Measurements from ENCODE around the gene CYP3A4.
"Not testable (repeated sequence)": the region's sequence is repeated elsewhere in the genome, so short reads cannot be mapped to it uniquely, and the experiment has no call there.

CYP3A4 gene

DNA sequence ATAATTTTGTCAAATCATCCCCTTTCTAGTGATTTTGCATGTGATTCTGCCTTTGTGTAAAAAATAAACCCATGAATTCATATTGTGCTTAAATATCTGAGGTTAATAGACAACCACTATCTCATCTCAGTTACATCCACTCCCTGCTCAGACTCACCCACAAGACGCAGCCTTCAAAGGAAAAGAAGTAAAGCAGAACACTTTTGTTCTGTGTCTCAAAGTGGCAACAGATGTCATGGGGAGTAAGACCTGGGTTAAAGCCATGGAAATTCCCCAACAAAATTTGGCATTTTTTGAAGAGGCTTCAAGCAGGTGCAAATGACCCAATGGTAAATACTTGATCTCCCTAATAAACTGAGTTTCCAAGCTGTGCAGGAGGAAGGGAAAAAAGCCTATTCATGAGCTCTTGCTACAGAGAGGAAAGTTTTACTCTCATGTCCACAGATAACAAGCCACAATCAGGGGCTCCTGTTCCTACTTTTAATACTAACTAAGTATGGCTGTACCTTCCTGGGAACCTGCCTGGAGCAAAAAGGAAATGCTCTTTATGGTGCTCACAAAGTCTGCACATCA, 53.7 kb downstream of the CYP3A4 start:
- DNase-seq (ENCODE audit: low read depth in 2 of 3, low spot score in 1 of 3), result no peak

DNA sequence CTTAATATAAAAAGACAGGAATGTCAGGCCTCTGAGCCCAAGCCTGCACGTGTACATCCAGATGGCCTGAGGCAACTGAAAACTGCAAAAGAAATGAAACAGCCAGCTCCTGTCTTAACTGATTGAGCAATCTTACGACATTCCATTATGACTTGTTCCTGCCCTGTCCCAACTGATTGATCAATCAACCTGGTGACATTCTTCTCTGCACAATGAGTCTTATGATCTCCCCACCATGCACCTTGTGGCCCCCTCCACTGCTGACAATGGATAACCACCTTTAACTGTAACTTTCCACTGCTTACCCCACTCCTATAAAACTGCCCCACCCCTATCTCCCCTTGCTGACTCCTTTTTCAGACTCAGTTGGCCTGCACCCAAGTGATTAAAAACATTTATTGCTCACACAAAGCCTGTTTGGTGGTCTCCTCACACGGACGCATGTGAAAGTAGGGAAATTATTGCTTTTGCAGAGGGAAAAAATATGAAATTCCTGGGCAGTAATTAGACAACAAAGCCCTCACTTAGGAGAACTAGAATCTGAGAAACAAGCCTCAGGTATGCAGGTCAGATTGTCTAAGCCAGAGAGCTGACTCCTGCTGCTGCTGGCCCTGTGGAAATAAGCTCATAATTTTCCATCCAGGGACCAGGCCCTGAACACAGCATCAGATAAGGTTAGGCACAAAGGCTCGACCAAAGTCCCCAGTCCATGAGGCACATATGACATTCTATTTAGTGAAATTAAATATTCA, 54.3 kb downstream of the CYP3A4 start:
- no peak for DNase-seq (ENCODE audit: low read depth in 2 of 3, low spot score in 1 of 3)

DNA sequence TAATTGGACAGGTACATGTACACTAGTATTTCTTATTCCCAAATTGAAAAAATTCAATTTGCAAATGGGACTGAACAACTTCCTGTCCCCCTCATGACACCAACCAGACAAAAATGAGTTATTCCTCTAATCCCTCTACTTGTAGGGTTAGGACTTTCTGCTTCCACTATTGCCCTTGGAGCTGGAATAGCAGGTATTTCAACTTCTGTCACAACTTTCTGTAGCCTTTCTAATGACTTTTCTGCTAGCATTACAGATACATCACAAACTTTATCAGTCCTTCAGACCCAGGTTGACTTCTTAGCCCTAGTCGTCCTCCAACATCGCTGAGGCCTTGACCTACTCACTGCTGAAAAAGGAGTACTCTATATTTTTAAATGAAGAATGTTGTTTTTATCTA, 55.4 kb downstream of the CYP3A4 start:
- DNase-seq (ENCODE audit: low read depth in 2 of 3, low spot score in 1 of 3), result no peak

DNA sequence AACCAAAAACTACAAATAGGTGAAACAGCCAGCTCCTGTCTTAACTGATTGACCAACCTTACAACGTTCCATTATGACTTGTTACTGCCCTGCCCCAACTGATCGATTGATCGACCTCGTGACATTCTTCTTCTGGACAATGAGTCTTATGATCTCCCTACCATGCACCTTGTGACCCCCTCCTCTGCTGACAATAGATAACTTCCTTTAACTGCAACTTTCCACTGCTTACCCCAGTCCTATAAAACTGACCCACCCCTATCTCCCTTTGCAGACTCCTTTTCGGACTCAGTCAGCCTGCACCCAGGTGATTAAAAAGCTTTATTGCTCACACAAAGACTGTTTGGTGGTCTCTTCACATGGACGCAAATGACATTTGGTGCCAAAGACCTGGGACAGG, 60.8 kb downstream of the CYP3A4 start:
- not testable (repeated sequence) for DNase-seq (ENCODE audit: low read depth in 2 of 3, low spot score in 1 of 3)

DNA sequence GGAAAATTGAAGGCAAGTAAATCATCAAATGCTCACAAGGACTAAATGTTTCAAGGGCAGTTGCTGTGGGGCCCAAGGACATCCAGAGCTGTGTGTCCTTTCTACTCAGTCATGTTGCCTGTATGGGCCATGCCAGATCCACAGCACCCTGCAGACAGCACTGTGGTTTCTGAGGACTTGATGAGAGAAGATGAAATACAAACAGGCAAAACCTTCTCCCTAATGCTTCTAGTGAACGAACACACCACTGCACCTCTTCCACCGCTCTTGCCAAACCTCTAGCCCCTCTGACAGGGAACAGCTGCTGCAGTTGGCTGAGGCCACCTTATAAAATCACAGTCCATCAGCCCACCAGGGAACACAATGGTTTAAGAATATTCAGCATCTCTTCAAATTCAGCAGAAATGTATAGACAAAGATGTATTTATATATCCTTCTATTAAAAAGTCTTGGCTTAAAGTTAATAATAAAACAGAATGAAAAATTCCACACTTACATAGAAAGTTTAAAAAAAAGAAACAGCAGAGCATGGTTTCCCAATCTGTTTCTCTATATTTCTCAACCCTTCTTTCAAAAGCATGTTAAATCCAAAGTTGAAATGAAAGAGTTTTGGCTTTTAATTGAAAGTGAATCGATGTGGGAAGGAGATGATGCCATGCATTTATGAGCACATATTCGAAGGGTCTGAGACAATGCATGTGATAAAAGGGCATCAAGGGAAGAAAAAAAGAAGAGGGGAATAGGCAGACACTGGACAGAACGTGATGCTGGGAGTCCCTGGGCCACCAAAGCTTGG, 63.0 kb downstream of the CYP3A4 start:
- DNase-seq (ENCODE audit: low read depth in 2 of 3, low spot score in 1 of 3), result no peak

DNA sequence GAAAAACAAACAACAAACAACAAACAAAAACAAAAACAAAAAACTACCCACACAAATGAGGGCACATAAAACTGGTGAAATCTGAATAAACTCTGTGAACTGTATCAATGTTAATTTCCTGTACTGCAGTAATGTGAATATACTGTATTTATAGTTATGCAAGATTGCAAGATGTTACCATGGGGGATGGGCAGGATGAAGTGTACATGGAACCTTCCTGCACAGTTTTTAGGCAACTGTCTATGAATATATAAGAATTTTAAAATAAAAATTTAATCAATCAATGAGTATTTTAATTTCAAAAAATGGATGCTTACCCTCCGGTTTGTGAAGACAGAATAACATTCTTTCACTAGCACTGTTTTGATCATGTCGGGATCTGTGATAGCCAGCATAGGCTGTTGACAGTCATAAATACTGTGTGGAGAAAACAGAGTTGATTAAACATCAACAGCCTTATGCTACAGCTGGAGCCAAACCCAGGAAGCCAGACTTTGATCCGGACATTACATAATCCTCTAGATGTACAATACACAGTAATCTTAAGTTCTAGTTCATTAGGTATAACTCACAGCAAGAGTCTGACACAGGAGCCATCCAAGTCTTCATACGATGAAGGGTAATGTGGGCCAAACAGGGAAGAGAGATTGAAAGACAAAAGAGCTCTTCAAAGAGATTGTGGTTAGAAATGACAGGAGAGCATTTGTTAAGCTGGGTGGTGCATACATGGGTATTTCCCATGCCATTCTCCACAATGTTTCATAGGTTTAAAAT, 63.8 kb downstream of the CYP3A4 start:
- no peak for DNase-seq (ENCODE audit: low read depth in 2 of 3, low spot score in 1 of 3)

DNA sequence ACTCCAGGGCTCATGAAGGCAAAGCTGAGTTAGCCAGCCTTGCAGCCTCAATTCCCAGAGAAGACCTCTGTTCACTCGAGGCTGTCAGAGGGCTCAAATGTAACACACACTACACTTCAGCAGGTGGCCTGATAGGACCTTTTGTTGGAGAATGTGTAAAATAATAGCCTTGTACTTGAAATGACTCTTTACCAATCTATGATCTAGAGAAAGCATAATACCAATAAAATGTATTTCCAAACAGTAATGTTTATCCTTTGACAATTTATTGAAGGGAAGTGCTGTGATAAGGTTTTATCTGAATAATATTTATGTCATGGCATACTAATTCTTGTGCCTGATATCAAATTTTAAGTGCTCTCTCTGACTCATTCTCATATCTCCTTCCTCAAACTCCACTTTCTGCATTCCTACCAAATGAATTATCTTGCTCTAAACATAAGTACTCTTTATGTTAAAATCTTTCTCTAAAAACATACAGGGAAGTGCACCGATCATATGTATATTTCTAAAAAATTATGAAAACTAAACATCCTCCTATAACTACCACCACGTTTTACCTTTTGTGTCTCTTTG, 69.9 kb downstream of the CYP3A4 start:
- DNase-seq (ENCODE audit: low read depth in 2 of 3, low spot score in 1 of 3), result no peak

DNA sequence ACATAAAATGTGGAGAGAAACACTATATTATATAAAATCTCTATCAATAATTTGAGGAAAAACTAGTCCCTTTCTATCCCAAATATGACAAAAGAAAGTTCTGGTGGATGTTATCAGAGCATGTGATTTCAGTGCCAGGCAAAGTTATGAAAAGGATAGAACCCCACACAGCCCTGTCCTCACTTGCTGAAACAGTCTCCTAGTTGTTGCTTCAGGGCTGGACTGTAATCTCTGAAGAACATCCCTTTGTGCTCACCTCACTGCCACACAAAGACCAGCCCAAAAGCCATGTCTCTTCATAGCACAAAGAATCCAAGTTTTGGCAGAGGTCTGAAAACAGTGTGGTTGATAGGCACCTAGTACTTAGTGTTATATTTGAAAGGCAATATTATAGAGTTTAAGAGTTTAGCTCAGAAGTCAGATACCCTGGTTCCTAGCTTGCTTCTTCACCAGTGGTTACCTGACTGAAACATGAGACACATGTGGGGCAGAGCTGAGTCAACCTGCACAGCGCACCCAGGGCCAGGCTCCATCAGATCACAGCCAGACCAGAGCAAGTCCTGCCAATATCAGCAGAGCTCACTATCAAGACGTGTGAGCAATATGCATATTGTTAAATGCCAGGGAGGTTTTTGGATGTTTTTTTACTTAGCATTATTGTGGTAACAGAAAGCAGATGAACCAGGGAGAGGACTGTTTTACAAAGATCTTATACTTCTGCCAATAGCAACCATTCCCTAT, 74.0 kb downstream of the CYP3A4 start:
- no peak for DNase-seq (ENCODE audit: low read depth in 2 of 3, low spot score in 1 of 3)

DNA sequence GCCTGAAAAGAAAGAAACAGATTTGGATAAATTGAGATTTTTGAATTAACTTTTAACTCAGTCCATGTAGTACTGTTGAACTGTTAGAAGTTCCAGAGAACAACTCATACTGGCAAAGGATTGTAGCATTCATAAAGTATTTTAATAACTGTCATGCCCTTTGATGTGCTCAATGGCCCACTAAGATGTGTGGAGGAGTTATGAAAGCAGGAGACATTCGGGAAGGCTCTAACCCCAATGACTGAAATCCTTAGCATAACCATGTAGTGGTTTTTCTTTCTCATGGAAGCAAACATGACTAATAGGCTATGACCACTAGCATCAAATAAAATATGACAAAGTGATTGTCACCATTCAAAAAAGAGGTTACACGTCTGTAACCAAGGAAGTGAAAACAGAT, 74.7 kb downstream of the CYP3A4 start:
- no peak for DNase-seq (ENCODE audit: low read depth in 2 of 3, low spot score in 1 of 3)

DNA sequence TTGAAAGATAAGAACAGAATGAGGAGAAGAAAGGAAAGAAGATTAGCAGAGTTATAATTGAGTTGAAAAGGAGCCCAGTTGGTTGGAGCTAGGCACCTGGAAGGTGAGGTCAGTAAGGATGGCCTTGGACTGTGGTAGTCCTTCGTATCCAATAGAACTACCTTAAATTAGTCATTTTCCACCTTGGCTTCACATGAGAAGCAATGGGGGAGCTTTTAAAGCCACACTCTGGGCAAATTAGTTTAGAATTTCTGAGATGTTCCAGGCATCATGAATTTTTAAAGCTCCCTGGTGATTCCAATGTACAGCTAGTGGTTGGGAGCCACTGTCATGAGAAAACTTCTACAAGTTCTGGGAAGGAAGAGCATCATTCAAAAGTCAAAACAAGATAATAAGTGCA, 76.9 kb downstream of the CYP3A4 start:
- DNase-seq (ENCODE audit: low read depth in 2 of 3, low spot score in 1 of 3), result no peak
